Islet of Langerhans (tissue), 1 donor: ENCODE measurements around the gene ATP8A1.
A peak's percentile ranks its signal among the peaks of the same experiment; 100 is the strongest.
"Not testable (repeated sequence)": the region's sequence is repeated elsewhere in the genome, so short reads cannot be mapped to it uniquely, and the experiment has no call there.

Source experiments
- FAIRE-seq: peaks from one replicate; lab custom pipeline; 2011; peaks lifted over from hg19 to GRCh38; lab: Jason Lieb, UNC

The ATP8A1 gene

GRCh38 chr4:42501624-42502401 is 155.1 kb downstream of the ATP8A1 start:
- peak; percentile 74 for FAIRE-seq

GRCh38 chr4:42498040-42498439 is 158.9 kb downstream of the ATP8A1 start:
- FAIRE-seq, result no peak

GRCh38 chr4:42497142-42497910 is 159.6 kb downstream of the ATP8A1 start:
- FAIRE-seq, result no peak

- no peak for FAIRE-seq
These were observed 163.9 kb downstream of the ATP8A1 start for GRCh38 chr4:42492962-42493361.

- no peak for FAIRE-seq
These were observed 166.9 kb downstream of the ATP8A1 start for GRCh38 chr4:42490015-42490414.

- no peak for FAIRE-seq
These were observed 167.8 kb downstream of the ATP8A1 start for GRCh38 chr4:42489095-42489494.

- FAIRE-seq, result no peak
These were observed 168.4 kb downstream of the ATP8A1 start for GRCh38 chr4:42488554-42488953.

GRCh38 chr4:42488114-42488513 is 168.8 kb downstream of the ATP8A1 start:
- no peak for FAIRE-seq

GRCh38 chr4:42487230-42487629 is 169.7 kb downstream of the ATP8A1 start:
- no peak for FAIRE-seq

- FAIRE-seq, result not testable (repeated sequence)
These were observed 170.7 kb downstream of the ATP8A1 start for GRCh38 chr4:42486156-42486555.

GRCh38 chr4:42484630-42485029 is 172.3 kb downstream of the ATP8A1 start:
- no peak for FAIRE-seq

GRCh38 chr4:42483426-42484379 is 173.2 kb downstream of the ATP8A1 start:
- no peak for FAIRE-seq

GRCh38 chr4:42482516-42483327 is 174.2 kb downstream of the ATP8A1 start:
- FAIRE-seq, result no peak

GRCh38 chr4:42480717-42481116 is 176.2 kb downstream of the ATP8A1 start:
- FAIRE-seq, result no peak

GRCh38 chr4:42480281-42480680 is 176.6 kb downstream of the ATP8A1 start:
- FAIRE-seq, result no peak

GRCh38 chr4:42478946-42479345 is 178.0 kb downstream of the ATP8A1 start:
- no peak for FAIRE-seq

- FAIRE-seq, result no peak
These were observed 178.4 kb downstream of the ATP8A1 start for GRCh38 chr4:42478509-42478908.

GRCh38 chr4:42474406-42474805 is 182.5 kb downstream of the ATP8A1 start:
- FAIRE-seq, result no peak

- no peak for FAIRE-seq
These were observed 183.7 kb downstream of the ATP8A1 start for GRCh38 chr4:42473071-42473684.

GRCh38 chr4:42471896-42472295 is 185.0 kb downstream of the ATP8A1 start:
- no peak for FAIRE-seq

- no peak for FAIRE-seq
These were observed 186.9 kb downstream of the ATP8A1 start for GRCh38 chr4:42470023-42470422.
